LoVo (cell line): ENCODE data around the gene PNMT.

Experiments
- DNase-seq: peaks from one replicate; pipeline ENCODE4 v3.0.0-alpha.2; 2016; ENCODE audit warnings: low spot score

PNMT gene

GRCh38 chr17:39667945-39668924 is at the start of gene PNMT:
PNMT (plus strand) TSS chr17:39668453; CDS start chr17:39668476, 23 bp downstream.
- peak; percentile 70 for DNase-seq

DNA sequence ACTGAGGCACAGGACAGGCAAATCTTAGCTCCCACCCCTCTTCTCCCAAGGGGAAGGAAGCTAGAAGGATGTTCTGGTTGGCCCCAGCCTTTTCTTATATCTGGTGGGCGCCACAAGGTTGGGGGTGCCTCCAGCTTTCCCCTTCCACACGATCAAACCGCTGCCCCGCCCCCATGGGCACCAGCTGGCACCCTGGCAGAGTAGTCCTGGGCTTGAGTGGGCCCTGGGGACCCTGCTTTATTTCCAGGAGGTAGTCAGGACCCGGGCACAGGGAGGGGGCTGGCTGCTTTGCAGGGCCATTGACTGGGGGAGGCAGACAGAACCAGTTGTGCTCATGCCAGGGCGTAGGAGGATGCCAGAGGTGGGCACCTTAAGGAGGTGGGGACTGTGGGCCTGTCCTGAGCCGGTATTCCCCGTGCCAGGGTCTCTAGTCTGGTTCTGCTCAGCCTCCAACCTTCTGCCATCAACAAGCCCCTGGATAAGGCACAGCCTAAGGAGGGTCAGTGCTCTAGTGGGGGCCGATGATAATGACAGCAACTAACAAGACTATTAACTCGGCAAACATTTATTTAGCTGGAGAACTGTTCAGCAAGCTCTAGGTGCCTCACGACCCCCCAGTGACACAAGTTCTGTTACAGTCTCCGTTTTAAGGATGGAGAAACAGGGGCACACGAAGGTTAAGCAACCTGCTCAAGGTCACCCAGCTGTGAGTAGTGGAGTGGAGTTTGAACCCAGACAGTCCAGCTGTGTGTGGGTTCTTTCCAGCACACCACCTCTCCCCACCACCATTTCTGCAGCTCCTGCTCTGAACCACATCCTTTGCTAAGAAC is 49.1 kb upstream of the PNMT start:
- DNase-seq: no peak

DNA sequence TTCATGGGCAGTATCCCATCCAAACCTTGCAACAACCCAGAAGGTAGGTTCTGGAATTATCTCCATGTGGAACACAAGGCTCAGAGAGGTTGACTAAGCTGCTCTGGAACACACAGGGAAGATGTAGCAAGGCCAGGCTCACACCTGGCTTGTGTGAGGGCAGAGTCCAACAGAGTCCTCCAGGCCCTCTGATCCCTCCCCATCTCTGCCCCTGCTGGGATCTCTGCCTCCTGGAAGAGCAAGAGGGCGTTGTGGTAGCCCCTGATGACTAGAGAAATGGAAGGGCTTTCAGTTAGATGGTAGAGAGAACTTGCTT is 48.5 kb upstream of the PNMT start:
- no peak for DNase-seq

GRCh38 chr17:39621523-39622379 is 46.5 kb upstream of the PNMT start:
- DNase-seq: peak; percentile 75

DNA sequence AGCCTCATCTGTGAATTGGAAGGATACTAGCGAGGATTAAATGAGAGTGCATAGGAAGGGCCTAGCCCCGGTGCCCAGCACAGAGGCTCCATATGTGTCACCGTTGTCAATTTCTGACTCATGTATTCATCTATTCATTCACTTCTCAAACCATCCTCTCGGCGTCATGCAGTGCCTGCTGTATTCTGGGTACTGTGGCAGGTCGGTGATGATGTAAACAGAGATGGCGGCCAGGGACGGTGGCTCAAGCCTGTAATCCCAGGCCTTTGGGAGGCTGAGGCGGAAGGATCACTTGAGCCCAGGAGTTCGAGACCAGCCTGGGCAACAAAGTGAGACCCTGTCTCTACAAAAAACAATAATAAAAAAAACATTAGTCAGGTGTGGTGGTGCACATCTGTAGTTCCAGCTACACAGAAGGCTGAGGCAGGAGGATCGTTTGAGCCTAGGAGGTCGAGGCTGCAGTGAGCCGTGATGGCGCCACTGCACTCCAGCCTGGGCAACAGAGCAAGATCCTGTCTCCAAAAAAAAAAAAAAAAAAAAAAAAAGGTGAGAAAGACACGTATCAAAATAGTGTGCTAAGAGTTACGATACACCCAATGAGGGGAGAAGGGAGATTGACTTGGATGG is 45.8 kb upstream of the PNMT start:
- DNase-seq: no peak

GRCh38 chr17:39623356-39623950 is 44.8 kb upstream of the PNMT start:
- DNase-seq: peak; percentile 72

- DNase-seq: no peak
Observed at GRCh38 chr17:39624313-39624712, 43.9 kb upstream of the PNMT start.

DNA sequence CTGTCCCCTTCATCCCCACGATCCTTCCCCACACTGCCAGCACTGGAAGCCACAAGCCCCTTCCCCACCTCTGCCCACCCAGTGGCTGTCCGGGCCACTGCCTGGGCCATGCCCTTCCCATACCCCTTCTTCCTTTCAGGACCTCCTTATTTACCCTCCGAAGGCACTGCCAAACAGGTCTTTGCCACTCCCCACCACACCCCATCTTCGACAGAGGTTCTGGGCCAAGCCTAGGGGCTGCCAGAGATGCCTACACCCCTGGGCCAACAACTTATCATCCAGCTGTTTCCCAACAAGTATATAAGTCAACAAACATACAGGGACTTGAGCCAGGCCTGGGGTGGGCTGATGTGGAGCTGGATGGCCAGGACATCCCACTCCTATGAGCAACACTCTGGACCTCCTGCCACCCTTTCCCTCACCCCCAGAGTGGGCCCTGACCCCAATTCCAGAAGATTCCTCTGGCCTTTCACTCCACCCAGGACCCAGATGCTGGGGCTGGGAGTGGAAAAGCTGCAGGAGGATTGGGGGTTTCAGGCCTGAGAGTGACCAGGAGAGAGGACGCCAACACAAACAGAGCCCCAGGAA is 43.0 kb upstream of the PNMT start:
- peak; percentile 47 for DNase-seq

GRCh38 chr17:39626171-39627046 is 41.8 kb upstream of the PNMT start, which contains the start of gene PPP1R1B:
PPP1R1B (plus strand) TSS chr17:39626952; CDS start chr17:39627393, 441 bp downstream.
- DNase-seq: no peak

GRCh38 chr17:39627047-39627711 is 41.1 kb upstream of the PNMT start:
- DNase-seq: no peak

GRCh38 chr17:39627712-39628516 is 40.3 kb upstream of the PNMT start:
- DNase-seq: peak; percentile 24

- DNase-seq: peak; percentile 77
Observed at GRCh38 chr17:39628655-39629493, 39.4 kb upstream of the PNMT start.

- DNase-seq: no peak
Observed at GRCh38 chr17:39629494-39629880, 38.8 kb upstream of the PNMT start.

DNA sequence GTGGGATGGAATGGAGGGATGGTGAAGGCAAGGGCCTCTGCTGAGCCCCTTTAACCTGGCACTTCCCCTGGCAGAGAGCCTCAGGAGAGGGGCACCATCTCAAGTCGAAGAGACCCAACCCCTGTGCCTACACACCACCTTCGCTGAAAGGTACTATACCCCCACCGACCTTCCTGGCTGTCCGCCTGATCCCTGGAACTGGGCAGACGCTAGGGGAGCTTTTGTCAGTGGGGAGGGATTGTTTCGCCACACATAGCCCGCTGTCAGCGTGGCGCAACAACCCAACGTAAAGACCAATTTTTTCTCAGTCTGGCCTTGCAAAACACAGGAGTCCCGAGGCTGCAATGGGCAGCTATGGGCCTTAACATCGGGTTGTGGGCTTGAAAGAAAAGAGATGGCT is 38.4 kb upstream of the PNMT start:
- no peak for DNase-seq

GRCh38 chr17:39631403-39631802 is 36.9 kb upstream of the PNMT start:
- peak; percentile 70 for DNase-seq

DNA sequence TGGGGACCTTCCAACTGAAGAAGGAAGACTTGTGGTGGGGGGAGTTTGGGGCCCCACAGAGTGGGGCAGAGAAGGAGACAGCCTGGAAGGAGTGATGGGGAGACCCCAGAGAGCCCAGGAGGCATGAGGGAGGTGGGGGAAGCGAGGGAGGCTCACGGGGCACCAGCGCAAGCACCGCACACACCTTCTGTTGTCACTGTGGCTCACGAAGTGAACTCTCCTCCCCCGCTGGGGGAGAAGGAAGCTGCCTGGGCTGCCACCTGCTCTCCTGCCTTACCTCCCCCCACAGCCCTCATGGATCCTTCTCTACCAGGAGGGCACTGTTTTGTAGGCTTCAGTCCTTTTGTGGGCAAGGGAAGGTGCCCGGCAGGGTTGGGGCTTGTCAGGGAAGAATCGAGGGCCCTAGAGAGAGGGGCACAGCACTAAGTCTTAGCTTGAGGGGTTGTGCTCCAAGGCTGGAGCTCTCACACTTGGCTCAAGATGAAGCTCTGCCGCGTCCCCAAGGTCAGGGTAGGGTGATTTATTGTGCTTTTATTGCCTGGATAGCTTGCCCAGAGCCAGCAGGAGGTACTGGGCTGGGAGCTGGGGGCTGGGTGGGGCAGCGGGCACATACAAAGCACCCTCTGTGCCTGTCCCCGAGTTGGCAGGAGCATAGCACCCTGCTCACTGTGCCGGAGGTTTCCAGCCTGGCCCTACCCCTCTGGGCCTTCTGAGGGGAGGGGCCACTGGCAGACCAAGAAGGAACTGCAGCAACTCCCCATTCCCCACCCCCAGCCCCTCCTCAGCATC is 35.9 kb upstream of the PNMT start:
- peak; percentile 91 for DNase-seq
